Fibroblast of skin of left biceps (primary cell): ENCODE measurements around the gene CHIT1.

Experiments used
- DNase-seq, 2 experiments: peaks; one replicate each; pipeline ENCODE4 v3.0.0-alpha.2; 2013; ENCODE audit warnings: low read depth in 2 of 2

The CHIT1 gene

DNA sequence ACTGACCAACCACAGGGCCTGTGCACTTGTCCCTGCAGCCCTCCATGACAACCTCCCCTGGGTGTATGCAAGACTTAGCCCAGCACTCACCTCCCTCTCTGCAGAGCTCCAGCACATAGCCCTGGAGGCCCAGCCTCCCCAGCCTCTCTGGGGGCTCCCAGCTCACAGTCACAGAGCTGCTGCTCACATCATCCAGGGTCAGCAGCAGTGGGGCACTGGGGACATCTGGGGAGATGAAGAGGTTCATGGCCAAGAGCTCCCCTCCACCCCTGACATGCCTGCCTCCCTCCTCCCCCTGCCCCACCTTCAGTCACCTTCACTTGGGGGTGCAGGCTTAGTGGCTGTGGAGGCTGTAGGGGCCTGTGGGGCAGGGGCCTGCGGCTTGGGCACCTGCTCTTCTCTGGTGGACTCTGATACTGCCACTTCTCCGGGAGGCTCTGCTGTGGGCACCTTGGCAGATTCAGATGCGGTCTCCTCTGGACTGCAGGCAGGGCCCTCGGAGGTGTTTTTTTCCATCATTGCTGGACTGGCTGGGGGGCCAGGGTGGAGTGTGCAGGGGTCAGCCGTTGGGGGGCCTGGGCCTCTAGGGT, 54.1 kb downstream of the CHIT1 start, which contains the start of gene MYBPH:
TSS of gene MYBPH (minus strand) at position 590 of the 590 bp plus-strand sequence. CDS start at position 519, 71 bp downstream.
- no peak for DNase-seq

DNA sequence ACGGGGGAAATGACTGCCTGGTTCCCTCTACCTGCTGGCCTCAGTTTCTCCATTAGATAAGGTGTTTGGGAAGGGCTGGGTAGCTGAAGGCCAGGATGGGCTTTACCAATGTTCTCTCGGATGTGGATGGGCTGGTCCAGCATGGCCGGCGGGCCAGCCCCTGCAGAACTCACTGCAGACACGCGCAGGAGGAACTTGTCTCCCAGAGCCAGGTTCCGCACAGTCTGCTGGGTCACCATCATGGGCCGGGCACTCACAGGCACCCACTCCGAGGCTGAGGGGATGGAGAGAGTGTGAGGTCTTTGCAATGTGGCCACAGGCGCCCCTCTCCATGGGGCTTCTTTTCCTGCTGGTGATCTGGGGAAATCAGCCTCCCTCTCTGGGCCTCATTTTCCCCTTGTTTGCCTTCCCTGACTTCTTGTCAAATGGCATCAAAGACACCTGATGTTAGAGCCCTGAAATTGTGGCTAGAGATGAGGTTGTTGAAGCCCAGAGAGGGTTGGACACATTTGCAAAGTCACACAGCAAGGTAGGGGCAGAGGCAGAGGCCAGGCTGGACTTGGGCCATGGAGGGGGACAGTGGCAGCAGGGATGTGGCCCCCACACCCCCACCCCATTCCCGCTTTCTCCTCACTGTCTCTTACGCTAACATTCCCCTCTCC, 55.0 kb downstream of the CHIT1 start:
- no peak for DNase-seq

DNA sequence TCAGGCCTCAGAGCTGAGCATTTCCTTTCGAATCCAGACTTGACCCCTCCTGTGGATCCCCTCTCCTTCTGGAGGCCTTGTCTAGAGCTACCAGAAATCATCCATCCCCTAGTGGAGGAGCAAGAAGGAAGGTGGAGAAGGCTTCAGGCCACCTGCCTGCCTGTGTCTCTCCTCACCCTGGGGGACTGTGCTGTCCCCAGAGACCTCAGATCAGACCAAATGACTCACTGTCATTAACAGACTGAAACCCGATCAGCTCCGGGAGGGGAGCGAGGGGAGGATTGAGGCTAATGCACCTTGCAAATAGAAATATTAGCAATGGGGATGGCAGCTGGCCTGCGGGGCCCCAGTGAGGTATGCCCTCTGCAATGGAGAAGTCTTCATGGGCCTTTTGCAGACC, 55.9 kb downstream of the CHIT1 start:
- DNase-seq, result no peak

DNA sequence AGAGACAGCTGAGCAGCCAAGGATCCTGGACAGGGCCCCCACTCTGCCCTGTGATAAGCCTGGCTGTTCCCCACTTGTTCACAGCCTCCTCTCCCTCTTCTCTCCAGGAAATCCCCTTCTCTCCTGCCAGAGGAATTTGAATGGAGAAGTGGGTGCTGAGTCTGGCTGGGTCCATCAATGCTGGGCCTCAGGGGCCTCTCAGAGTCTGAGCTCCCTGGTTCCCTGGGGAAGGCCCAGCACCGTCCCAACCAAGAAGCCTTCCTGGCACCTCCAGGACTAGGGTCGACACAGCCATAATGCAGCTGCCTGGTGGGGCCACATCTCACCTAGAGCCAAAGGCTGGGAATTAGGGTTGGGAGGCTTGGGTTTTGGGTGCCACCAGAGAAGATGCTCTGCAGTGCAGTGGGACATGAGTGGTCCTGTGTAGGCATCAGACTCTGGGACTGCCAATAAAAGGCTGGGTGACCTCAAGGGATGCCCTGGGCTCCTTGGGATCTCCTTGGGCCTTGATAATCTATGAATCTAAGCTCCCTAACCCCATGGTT, 56.4 kb downstream of the CHIT1 start:
- no peak for DNase-seq

DNA sequence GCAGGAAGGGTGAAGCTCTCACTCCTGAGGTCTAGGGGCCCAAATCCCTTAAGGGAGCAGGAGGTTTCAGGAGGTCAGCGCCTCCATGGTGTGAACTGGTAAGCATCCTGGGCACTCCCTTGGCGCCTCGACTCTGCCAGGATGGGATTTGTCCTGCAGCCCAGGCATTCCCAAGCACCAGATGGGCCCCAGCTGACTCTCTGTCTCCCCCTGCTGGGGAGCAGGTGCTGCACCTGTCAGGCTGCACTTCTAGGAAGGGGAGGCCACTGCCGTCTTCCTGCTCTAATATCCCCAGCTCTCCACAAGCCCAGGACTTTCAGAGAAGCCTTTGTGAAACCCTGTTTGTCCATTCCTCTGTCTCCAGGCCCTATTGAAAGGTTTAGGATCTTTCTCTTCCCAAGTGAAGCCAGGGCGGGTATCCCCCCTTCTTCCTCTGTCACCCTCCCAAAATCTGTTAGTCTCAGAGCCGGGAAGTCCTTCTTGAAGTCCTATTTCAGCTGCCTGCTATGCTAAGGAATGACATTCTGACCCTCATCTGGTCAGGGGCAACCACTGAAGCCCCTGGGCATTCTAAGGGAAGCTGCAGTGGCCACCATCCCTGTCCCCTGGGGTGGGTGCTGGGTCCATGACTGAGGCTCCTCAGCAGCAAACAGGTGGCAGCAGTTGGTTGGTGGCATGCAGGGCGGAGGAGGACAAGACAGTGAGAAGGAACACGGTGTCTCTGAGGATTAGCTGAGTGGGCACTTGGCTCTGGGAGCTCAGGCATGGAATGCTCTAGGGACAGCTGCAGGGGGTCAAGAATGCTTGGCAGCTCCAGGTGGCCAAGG, 57.1 kb downstream of the CHIT1 start:
- peak in 1 of 2 experiments; percentile 7 for DNase-seq

DNA sequence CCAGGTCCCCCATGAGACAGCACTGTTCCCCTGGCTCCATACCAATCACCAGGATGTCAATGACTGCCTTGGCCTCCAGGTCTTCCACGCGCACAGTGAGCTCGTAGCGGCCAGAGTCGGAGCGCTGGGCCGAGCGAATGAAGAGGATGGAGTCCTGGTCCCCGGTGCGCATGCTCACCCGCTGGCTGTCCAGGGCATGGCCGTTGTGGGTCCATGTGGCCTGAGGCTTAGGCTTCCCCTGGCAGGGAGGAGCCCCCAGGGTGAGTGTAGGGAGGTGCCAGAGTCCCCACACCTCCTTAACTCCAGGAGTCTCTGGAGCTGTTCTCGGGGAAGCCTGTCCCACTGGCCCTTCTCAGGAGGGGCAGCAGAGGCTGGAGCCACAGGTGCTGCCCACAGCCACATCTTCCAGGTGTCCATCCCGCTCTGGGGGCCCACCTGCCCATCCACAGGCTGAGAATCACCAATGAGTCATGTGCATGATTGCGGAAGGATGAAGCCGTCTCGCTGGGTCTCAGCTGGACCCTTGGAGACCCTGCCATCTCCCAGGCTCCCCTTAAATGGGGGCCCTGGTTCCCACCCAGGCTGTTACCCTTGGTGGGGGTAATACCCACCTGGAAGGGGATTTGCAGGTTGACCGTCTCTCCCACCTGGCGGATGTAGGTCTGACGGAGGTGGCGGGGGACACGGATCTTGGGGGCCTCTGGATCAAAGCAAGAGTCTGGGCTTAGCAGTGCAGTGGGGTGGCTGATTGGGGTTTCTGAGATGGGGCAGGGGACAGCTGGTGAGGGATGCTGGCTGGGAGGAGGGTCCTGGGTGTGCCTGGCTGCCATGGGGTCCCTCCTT, 57.9 kb downstream of the CHIT1 start:
- no peak for DNase-seq

DNA sequence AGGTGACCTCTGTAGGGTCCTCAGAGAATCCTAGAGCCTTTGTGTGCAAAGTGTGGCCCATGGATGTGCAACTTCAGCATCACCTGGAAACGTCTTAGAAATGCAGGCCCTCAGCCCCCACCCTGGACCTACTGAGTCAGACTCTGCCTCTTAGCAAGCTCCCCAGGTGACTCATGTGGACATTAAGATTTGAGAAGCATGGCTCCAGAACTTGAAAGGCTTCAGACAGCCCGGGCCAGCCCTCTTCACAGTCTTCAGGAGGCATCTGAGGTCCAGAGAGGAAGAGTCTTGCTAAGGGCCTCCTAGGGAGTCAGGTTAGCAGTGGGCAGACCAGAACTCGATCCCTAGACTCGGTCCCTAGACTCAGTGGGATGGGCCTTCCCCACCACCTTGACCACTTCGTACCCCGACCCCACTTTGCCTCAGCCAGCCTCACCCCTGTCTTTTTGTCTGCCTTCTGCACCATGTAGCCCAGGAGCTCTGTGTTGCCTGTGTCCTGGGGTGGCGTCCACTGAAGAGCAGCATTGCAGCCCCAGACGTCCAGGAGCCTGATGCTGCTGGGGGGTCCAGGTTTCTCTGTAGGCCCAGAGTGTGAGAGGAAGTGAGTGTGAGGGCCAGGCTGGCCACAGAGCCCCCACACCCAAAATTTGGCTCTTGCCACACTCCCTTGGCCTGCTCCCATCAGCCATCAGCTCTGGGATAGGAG, 58.7 kb downstream of the CHIT1 start:
- no peak for DNase-seq

DNA sequence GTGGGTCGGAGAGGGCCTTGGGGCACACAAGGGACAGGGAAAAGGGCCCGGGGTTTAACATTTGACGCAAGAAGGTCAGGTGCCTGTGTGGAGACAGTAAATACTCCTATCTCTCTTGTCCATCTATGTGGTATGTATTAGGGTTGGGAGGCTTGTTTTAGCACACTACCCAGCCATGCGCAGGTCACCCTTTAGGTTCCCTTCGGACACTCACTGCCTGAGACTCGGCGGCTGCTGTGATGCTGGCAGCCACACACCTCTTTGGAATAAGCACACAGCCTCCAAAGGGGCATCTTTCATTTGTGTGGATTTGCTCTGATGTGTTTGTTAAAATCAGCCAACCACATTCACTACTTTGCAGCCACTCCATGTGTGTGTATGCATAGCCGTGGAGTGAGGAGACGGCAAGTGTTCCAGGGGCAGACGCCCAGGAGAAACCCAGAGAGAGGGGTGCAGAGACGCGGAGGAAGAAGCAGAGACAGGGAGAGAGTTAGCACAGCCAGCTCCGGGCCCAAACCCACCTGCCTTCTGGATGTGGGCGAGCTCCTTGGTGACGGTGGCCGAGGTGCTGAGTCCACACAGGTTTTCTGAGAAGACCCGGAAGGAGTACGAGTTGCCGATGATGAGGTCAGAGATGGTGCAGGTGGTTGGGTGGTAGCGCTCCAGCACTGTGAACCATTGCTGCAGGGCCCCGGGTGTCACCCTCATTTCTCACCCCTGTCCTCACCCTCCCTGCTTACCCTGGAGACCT, 59.5 kb downstream of the CHIT1 start:
- DNase-seq, result no peak

DNA sequence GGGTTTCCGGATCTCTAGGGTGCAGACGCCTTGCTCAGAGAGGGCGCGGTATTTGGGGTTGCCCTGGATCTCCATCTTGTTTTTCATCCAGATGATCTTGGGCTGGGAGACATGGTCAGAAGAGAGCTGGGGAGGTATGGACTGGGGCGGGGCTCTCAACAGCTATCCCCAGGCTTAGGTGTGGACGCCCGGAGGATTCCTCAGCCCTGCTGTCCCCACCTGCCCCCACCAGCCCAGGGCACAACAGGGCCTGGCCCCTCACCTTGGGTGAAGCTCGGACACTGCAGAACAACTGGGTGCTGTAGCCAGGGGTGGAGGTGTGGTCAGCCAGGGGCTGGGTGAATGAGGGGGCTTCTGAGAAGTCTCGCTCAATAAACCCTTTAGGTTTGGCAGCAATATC, 60.5 kb downstream of the CHIT1 start:
- no peak for DNase-seq

DNA sequence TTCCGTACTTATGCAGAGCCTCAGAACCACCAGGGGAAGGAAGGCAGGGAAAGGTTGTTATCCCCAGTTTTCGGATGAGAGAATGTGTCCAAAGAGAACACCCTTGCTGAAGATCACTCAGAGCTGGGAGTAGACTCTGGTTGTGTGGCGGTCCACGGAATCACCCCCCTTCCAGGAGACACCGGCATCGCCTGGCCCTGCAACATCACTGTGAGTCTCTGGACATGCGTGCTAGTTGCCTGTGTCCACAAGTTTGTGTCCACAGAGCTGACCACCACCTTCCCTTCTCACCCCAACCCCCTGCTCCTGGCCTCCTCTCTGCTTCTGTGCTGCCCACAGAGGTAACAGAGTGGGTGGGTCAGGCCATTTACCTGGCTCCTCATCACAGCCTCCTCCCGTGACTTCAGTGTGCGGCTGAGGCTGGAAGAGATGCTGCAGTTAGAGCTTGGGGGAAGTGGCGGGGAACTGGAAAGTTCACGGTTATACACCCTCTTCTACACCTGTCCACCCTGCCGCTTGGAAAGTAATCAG, 61.2 kb downstream of the CHIT1 start:
- no peak for DNase-seq

DNA sequence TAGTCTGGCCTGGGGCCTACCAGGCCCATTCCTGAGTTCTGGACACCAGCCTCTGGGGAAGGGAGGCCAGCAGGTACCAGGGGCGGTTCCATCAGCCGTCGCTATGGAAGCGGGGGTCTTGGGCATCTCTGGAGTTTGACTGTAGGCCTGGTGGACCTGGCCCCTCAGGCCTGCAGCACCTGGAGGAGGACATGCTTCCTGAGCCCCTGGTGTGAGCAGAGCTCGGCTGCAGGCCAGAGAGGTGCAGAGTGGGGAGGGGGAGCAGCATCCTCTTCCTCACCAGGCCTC, 61.6 kb downstream of the CHIT1 start:
- no peak for DNase-seq

DNA sequence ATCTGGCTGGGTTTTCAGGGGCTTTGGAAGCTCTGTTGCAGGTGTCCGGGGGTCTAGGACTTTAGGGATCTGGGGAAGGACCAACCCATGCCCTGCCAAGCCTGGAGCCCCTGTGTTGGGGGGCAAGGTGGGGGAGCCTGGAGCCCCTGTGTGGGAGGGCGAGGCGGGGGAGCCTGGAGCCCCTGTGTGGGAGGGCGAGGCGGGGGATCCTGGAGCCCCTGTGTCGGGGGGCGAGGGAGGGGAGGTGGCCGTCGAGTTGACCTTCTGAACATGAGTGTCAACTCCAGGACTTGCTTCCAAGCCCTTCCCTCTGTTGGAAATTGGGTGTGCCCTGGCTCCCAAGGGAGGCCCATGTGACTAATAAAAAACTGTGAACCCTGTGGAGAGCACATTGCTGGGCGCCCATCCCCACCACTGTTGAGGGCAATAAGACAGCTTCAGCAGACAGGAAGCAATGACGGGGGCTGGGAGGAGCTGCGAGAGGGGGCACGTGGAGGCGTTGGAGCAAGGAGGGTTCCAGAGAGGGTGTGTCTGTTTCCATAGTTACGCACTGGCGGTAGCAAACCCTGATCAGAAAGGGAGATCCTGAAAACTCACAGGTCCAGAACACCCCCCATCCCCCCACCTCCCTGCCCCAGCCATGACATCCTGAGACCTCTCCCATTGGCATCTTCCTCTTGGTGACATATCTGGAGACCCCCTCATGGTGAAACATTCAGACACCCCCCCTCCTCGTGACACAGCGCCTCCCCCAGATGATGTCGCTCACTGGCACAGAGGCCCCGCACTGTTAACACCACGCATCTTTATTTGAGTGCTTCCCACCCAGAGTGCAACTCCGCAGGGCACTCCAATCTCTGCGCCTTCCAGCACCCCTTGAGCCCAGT, 62.2 kb downstream of the CHIT1 start:
- DNase-seq, result no peak

DNA sequence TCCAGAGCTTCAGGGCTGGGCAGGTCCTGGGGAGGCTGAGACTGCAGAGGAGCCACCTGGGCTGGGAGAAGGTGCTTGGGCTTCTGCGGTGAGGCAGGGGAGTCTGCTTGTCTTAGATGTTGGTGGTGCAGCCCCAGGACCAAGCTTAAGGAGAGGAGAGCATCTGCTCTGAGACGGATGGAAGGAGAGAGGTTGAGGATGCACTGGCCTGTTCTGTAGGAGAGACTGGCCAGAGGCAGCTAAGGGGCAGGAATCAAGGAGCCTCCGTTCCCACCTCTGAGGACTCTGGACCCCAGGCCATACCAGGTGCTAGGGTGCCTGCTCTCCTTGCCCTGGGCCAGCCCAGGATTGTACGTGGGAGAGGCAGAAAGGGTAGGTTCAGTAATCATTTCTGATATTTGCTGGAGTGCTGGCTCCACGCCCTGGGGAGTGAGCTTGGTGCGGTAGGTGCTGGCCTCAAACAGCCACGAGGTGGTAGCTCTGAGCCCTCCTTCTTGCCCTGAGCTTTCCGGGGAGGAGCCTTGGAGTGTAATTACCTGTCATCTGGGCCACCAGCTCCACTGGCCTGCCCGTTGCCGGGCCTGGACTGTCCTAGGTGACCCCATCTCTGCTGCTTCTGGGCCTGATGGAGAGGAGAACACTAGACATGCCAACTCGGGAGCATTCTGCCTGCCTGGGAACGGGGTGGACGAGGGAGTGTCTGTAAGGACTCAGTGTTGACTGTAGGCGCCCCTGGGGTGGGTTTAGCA, 63.1 kb downstream of the CHIT1 start:
- DNase-seq, result no peak
